Measurements from ENCODE around the gene TSC22D2. TPM values are rescaled to one million over a fixed set of nuclear protein-coding genes. Genes with fewer than 3 reads are reported as not detected.

The TSC22D2 gene
- total RNA-seq, 1 donor = 13.4 TPM

DNA sequence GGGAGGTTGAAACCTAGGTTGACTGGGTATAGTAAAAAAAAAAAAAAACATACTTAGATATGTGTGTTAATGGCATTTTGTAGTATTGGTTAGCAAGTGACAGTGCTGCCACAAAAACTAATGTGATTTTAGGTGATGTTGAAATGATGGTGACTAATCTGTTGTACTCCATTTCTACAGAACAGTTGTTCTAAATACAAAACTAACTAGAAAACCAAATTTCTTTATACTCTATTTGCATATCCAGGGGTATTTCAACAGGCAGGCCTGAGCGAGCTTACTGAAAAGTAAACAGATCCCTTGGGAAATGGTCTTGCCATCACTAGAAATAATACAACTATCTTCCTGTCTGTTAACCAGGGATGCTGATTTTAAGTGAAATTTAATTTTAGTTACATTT is 20.5 kb downstream of the TSC22D2 start:
- Histone ChIP-seq H3K4me1 (ENCODE audit: insufficient read depth, low read length) (peaks cover 8% of the 10 kb centered on the region), H3K4me2 (ENCODE audit: insufficient read depth, low read length) (no peak overlapping the region), H4K20me1 (ENCODE audit: insufficient read depth, low read length) (peaks cover 33% of the 10 kb centered on the region), H3K27ac (ENCODE audit: low read depth, low read length) (no peak overlapping the region), H2AFZ (ENCODE audit: low read length) (no peak overlapping the region), H3K79me2 (ENCODE audit: insufficient read depth, low read length) (peaks cover 99% of the 10 kb centered on the region), H3K36me3 (ENCODE audit: insufficient read depth, low read length) (peaks cover 16% of the 10 kb centered on the region), H3K4me3 (ENCODE audit: insufficient read depth, low read length) (no peak overlapping the region), H3K9me3 (ENCODE audit: low read depth, low read length) (no peaks in the 10 kb centered on the region), H3K27me3 (ENCODE audit: insufficient read depth, low read length) (no peaks in the 10 kb centered on the region)
- TF ChIP-seq, protein P1, sequence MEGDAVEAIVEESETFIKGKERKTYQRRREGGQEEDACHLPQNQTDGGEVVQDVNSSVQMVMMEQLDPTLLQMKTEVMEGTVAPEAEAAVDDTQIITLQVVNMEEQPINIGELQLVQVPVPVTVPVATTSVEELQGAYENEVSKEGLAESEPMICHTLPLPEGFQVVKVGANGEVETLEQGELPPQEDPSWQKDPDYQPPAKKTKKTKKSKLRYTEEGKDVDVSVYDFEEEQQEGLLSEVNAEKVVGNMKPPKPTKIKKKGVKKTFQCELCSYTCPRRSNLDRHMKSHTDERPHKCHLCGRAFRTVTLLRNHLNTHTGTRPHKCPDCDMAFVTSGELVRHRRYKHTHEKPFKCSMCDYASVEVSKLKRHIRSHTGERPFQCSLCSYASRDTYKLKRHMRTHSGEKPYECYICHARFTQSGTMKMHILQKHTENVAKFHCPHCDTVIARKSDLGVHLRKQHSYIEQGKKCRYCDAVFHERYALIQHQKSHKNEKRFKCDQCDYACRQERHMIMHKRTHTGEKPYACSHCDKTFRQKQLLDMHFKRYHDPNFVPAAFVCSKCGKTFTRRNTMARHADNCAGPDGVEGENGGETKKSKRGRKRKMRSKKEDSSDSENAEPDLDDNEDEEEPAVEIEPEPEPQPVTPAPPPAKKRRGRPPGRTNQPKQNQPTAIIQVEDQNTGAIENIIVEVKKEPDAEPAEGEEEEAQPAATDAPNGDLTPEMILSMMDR (IDR thresholded peaks at IDR 0.05; ENCODE audit: extremely low read depth, low read depth, low read length) = no peak
- DNase-seq (ENCODE audit: insufficient read length, low spot score, missing footprints) = no peak

DNA sequence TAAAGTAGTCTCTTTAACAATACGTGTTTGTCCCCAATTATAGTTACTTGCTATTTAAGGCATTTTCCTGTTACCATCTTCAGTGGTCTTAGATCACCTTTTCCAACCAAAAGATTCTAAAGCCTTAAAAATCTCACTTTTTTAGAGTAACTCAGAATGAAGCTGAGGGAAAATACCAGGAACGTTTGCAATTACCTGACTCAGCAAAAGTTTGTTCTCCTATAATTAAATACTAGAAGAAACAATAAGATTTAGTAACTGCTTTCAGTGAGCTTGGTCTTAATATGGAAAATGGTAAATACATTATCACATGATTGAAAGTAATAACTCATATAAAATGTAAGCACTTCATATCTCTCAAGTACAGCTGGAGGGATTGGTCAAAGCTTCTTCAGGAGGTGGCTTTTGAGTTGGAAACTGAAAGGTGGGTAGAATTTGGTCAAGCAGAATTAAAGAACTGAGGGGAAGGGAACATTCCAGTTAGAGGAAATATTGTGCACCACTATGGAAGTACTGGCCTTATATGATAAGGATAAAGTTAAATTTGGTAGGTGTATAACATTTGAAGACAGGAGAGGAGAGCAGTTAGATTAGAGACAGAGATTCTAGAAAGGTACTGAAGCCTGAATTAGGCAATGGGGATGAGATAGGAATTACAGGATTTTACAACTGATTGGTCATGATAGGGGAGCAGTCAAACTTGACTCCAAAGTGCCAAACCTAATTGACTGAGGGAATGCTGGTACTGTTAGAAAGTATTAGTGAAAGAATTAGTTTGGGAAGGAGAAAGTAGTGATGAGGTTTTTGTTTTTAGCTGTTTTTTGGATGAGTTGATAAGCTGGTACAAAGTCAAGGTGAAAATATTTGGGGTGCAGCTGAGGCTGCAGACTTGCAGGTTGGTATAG is 21.9 kb downstream of the TSC22D2 start:
- H2AFZ ChIP-seq (ENCODE audit: low read length) = no peak overlapping the region
- H3K9me3 ChIP-seq (ENCODE audit: low read depth, low read length) = no peaks in the 10 kb centered on the region
- H3K79me2 ChIP-seq (ENCODE audit: insufficient read depth, low read length) = peaks cover 98% of the 10 kb centered on the region
- H3K36me3 ChIP-seq (ENCODE audit: insufficient read depth, low read length) = peaks cover 11% of the 10 kb centered on the region
- H3K27ac ChIP-seq (ENCODE audit: low read depth, low read length) = no peak overlapping the region
- peaks cover 8% of the 10 kb centered on the region for H3K4me1 ChIP-seq (ENCODE audit: insufficient read depth, low read length)
- H3K27me3 ChIP-seq (ENCODE audit: insufficient read depth, low read length) = no peaks in the 10 kb centered on the region
- no peak overlapping the region for H3K4me3 ChIP-seq (ENCODE audit: insufficient read depth, low read length)
- TF ChIP-seq, protein P1 (IDR thresholded peaks at IDR 0.05; ENCODE audit: extremely low read depth, low read depth, low read length) = no peak
- no peak overlapping the region for H3K4me2 ChIP-seq (ENCODE audit: insufficient read depth, low read length)
- DNase-seq (ENCODE audit: insufficient read length, low spot score, missing footprints) = no peak
- peaks cover 38% of the 10 kb centered on the region for H4K20me1 ChIP-seq (ENCODE audit: insufficient read depth, low read length)

GRCh38 chr3:150433347-150433746 is 25.2 kb downstream of the TSC22D2 start:
- Histone ChIP-seq H3K4me1 (ENCODE audit: insufficient read depth, low read length) (peaks cover 4% of the 10 kb centered on the region), H3K4me2 (ENCODE audit: insufficient read depth, low read length) (no peak overlapping the region), H3K36me3 (ENCODE audit: insufficient read depth, low read length) (peaks cover 8% of the 10 kb centered on the region), H3K4me3 (ENCODE audit: insufficient read depth, low read length) (no peak overlapping the region), H3K79me2 (ENCODE audit: insufficient read depth, low read length) (peaks cover 98% of the 10 kb centered on the region), H3K27me3 (ENCODE audit: insufficient read depth, low read length) (no peaks in the 10 kb centered on the region), H3K27ac (ENCODE audit: low read depth, low read length) (no peak overlapping the region), H2AFZ (ENCODE audit: low read length) (no peak overlapping the region), H4K20me1 (ENCODE audit: insufficient read depth, low read length) (peaks cover 35% of the 10 kb centered on the region), H3K9me3 (ENCODE audit: low read depth, low read length) (no peaks in the 10 kb centered on the region)
- DNase-seq (ENCODE audit: insufficient read length, low spot score, missing footprints) = no peak
- TF ChIP-seq, protein P1 (IDR thresholded peaks at IDR 0.05; ENCODE audit: extremely low read depth, low read depth, low read length) = no peak

DNA sequence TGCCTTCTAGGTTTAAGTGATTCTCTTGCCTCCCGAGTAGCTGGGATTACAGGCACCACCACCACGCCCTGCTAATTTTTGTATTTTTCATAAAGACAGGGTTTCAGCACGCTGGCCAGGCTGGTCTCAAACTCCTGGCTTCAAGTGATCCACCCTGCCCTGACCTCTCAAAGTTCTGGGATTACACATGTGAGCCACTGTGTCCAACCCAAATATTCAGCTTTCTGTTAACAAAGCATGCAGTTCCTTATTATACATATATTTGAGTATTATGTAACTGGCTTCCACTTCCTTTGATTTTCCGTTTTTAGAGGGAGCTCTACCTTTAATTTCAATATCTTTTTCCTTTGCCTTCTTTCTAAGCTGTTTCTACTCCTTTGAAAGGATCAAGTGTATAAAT is 26.1 kb downstream of the TSC22D2 start:
- no peaks in the 10 kb centered on the region for H3K9me3 ChIP-seq (ENCODE audit: low read depth, low read length)
- no peak overlapping the region for H3K4me2 ChIP-seq (ENCODE audit: insufficient read depth, low read length)
- TF ChIP-seq, protein P1 (IDR thresholded peaks at IDR 0.05; ENCODE audit: extremely low read depth, low read depth, low read length) = no peak
- no peak overlapping the region for H3K4me3 ChIP-seq (ENCODE audit: insufficient read depth, low read length)
- H3K36me3 ChIP-seq (ENCODE audit: insufficient read depth, low read length) = peaks cover 9% of the 10 kb centered on the region
- peaks cover 4% of the 10 kb centered on the region for H3K4me1 ChIP-seq (ENCODE audit: insufficient read depth, low read length)
- H3K27ac ChIP-seq (ENCODE audit: low read depth, low read length) = no peak overlapping the region
- no peak for DNase-seq (ENCODE audit: insufficient read length, low spot score, missing footprints)
- H3K79me2 ChIP-seq (ENCODE audit: insufficient read depth, low read length) = peaks cover 97% of the 10 kb centered on the region
- H4K20me1 ChIP-seq (ENCODE audit: insufficient read depth, low read length) = peaks cover 39% of the 10 kb centered on the region
- H3K27me3 ChIP-seq (ENCODE audit: insufficient read depth, low read length) = no peaks in the 10 kb centered on the region
- H2AFZ ChIP-seq (ENCODE audit: low read length) = no peak overlapping the region

All from osteoblast (primary cell).